ENCODE measurements around the gene RPRML.

- no peak for TF ChIP-seq SUZ12 (IDR thresholded peaks at IDR 0.05)
- no peak for TF ChIP-seq ARNT (IDR thresholded peaks at IDR 0.05)
- no peak for TF ChIP-seq FOXK2 (IDR thresholded peaks at IDR 0.05)
- TF ChIP-seq CTBP1 (IDR thresholded peaks at IDR 0.05; ENCODE audit: borderline replicate concordance) = no peak
- TF ChIP-seq FOXA1 (IDR thresholded peaks at IDR 0.05) = no peak
- TF ChIP-seq FOXM1 (IDR thresholded peaks at IDR 0.05; ENCODE audit: borderline replicate concordance) = no peak
- TF ChIP-seq SP1 (IDR thresholded peaks at IDR 0.05) = no peak
- TF ChIP-seq ZNF384 (IDR thresholded peaks at IDR 0.05) = no peak
- TF ChIP-seq ELF4 (IDR thresholded peaks at IDR 0.05) = no peak
- TF ChIP-seq TARDBP (IDR thresholded peaks at IDR 0.05) = no peak
- TF ChIP-seq L3MBTL2 (conservative IDR thresholded peaks at IDR 0.05) = no peak
- TF ChIP-seq BHLHE40 (IDR thresholded peaks at IDR 0.05; ENCODE audit: borderline replicate concordance) = no peak
- no peak for TF ChIP-seq LEF1 (IDR thresholded peaks at IDR 0.05; ENCODE audit: borderline replicate concordance)
Observed at GRCh38 chr17:46949291-46950174, 29.5 kb downstream of the RPRML start.
